OCI-LY3 (cell line): ENCODE results near the gene LSM6.

ENCODE experiments used
- H2AFZ ChIP-seq: fragments of 200-600, 300-600 bp; shearing (Covaris generic); 2 replicates; pipeline ENCODE4 v1.6.0; 2014; ENCODE audit warnings: antibody characterized with exemption, low read depth, low read length
- H3K27ac ChIP-seq: fragments of 200-600, 300-600 bp; sonication (generic); 2 replicates; pipeline ENCODE4 v1.5.1; 2014; ENCODE audit warnings: mild to moderate bottlenecking, low read length, moderate library complexity, mixed read lengths
- H3K27me3 ChIP-seq: fragments of 200-600, 300-600 bp; sonication (generic); 2 replicates; pipeline ENCODE4 v1.6.1; 2014; ENCODE audit warnings: low read depth, low read length, mixed read lengths
- H3K36me3 ChIP-seq: fragments of 200-600, 300-600 bp; sonication (generic); replicated peaks from 2 replicates; pipeline ENCODE3; 2014; ENCODE audit warnings: low read depth, low read length, mixed read lengths
- H3K4me1 ChIP-seq: fragments of 300-600, 200-600 bp; sonication (generic); 2 replicates; pipeline ENCODE4 v1.6.1; 2014; ENCODE audit warnings: low read length, mixed read lengths
- H3K4me2 ChIP-seq: fragments of 200-600, 300-600 bp; sonication (generic); 2 replicates; pipeline ENCODE4 v1.6.1; 2014; ENCODE audit warnings: low read length, mixed read lengths
- H3K4me3 ChIP-seq: fragments of 300-600, 200-600 bp; sonication (generic); 2 replicates; pipeline ENCODE4 v1.5.1; 2014; ENCODE audit warnings: antibody characterized with exemption, mild to moderate bottlenecking, low read length, moderate library complexity
- H3K79me2 ChIP-seq: fragments of 300-600, 200-600 bp; shearing (Covaris generic); 2 replicates; pipeline ENCODE4 v1.6.1; 2014; ENCODE audit warnings: mild to moderate bottlenecking, low read length, mixed read lengths
- H3K9ac ChIP-seq: fragments of 300-600, 200-600 bp; shearing (Covaris generic); 2 replicates; pipeline ENCODE4 v1.6.0; 2014; ENCODE audit warnings: mild to moderate bottlenecking, low read length, moderate library complexity
- H3K9me3 ChIP-seq: fragments of 200-600, 300-600 bp; shearing (Covaris generic); 2 replicates; pipeline ENCODE4 v1.6.1; 2014; ENCODE audit warnings: low read length, mixed read lengths; ENCODE audit not compliant: insufficient read depth
- H4K20me1 ChIP-seq: fragments of 200-600, 300-600 bp; sonication (generic); 2 replicates; pipeline ENCODE4 v1.6.1; 2016; ENCODE audit warnings: low read length, mixed read lengths; ENCODE audit not compliant: insufficient read depth
- EZH2phosphoT487 ChIP-seq: fragments of 200-600 bp; shearing (Covaris generic); IDR thresholded peaks from 2 replicates; pipeline ENCODE4 v1.6.1; 2018; ENCODE audit warnings: antibody characterized with exemption, mixed run types, low read depth
- TF ChIP-seq, protein P1 (sequence below): fragments of 200-600, 300-600 bp; sonication (generic); IDR thresholded peaks from 2 replicates; pipeline ENCODE4 v1.5.1; 2014; ENCODE audit warnings: antibody characterized with exemption, low read length, low read depth

Gene LSM6

GRCh38 chr4:146191766-146192458 lies 16.4 kb downstream of the LSM6 start:
- TF ChIP-seq, protein P1, sequence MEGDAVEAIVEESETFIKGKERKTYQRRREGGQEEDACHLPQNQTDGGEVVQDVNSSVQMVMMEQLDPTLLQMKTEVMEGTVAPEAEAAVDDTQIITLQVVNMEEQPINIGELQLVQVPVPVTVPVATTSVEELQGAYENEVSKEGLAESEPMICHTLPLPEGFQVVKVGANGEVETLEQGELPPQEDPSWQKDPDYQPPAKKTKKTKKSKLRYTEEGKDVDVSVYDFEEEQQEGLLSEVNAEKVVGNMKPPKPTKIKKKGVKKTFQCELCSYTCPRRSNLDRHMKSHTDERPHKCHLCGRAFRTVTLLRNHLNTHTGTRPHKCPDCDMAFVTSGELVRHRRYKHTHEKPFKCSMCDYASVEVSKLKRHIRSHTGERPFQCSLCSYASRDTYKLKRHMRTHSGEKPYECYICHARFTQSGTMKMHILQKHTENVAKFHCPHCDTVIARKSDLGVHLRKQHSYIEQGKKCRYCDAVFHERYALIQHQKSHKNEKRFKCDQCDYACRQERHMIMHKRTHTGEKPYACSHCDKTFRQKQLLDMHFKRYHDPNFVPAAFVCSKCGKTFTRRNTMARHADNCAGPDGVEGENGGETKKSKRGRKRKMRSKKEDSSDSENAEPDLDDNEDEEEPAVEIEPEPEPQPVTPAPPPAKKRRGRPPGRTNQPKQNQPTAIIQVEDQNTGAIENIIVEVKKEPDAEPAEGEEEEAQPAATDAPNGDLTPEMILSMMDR = no peak
- Histone ChIP-seq H3K9ac (no peak overlapping the region), H2AFZ (no peak overlapping the region), H3K27me3 (no peaks in the 10 kb centered on the region), H3K27ac (no peak overlapping the region), H4K20me1 (peaks cover 3% of the 10 kb centered on the region), H3K4me3 (no peak overlapping the region), H3K4me2 (no peak overlapping the region), H3K79me2 (no peaks in the 10 kb centered on the region), H3K9me3 (no peaks in the 10 kb centered on the region), H3K36me3 (peaks cover 57% of the 10 kb centered on the region), H3K4me1 (no peaks in the 10 kb centered on the region)

- no peak overlapping the region for H2AFZ ChIP-seq
- no peaks in the 10 kb centered on the region for H3K79me2 ChIP-seq
- no peak overlapping the region for H3K4me2 ChIP-seq
- peaks cover 42% of the 10 kb centered on the region for H3K36me3 ChIP-seq
- H3K4me3 ChIP-seq = no peak overlapping the region
- no peaks in the 10 kb centered on the region for H4K20me1 ChIP-seq
- TF ChIP-seq EZH2phosphoT487 = no peak
- TF ChIP-seq, protein P1 = no peak
- H3K9ac ChIP-seq = no peak overlapping the region
- no peak overlapping the region for H3K27ac ChIP-seq
- no peaks in the 10 kb centered on the region for H3K9me3 ChIP-seq
- no peaks in the 10 kb centered on the region for H3K27me3 ChIP-seq
- H3K4me1 ChIP-seq = no peaks in the 10 kb centered on the region
Observed at GRCh38 chr4:146193628-146194027, 18.1 kb downstream of the LSM6 start.

- no peaks in the 10 kb centered on the region for H3K79me2 ChIP-seq
- H3K27ac ChIP-seq = no peak overlapping the region
- H3K9ac ChIP-seq = no peak overlapping the region
- H3K4me1 ChIP-seq = no peaks in the 10 kb centered on the region
- no peak overlapping the region for H3K4me2 ChIP-seq
- H2AFZ ChIP-seq = no peak overlapping the region
- H4K20me1 ChIP-seq = no peaks in the 10 kb centered on the region
- TF ChIP-seq, protein P1 = no peak
- TF ChIP-seq EZH2phosphoT487 = no peak
- no peaks in the 10 kb centered on the region for H3K27me3 ChIP-seq
- peaks cover 42% of the 10 kb centered on the region for H3K36me3 ChIP-seq
- H3K9me3 ChIP-seq = no peaks in the 10 kb centered on the region
- no peak overlapping the region for H3K4me3 ChIP-seq
Observed at GRCh38 chr4:146194212-146194611, 18.7 kb downstream of the LSM6 start.

DNA sequence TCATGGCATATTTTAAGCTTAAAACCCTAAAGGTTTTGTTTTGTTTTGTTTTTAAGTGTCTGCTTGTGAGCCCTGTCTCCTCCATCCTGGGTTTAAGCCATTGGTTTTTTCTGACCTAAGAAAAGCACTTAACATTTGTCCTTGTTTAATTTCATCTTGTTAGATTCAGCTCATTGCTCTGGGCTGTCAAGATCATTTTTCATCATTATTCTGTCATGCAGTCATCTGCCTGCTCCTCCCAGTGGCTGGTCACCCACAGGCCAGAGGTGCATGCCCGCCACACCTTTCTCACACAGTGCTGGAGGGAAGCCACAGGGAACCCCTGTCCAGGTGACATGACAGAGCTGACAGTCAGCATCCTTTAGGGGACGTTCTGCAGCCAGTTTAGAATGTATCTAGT lies 27.1 kb downstream of the LSM6 start:
- Histone ChIP-seq H3K27ac (no peak overlapping the region), H2AFZ (no peak overlapping the region), H3K27me3 (no peaks in the 10 kb centered on the region), H3K4me1 (no peaks in the 10 kb centered on the region), H3K79me2 (no peaks in the 10 kb centered on the region), H4K20me1 (no peaks in the 10 kb centered on the region), H3K9ac (no peak overlapping the region), H3K4me2 (no peak overlapping the region), H3K4me3 (no peak overlapping the region), H3K36me3 (no peaks in the 10 kb centered on the region), H3K9me3 (no peaks in the 10 kb centered on the region)
- no peak for TF ChIP-seq EZH2phosphoT487
- TF ChIP-seq, protein P1 = no peak
